Stomach smooth muscle (tissue), 2 donors: ENCODE measurements around the gene TTC39A.

Source experiments
- H3K27ac ChIP-seq: one replicate; pipeline ENCODE4 v1.7.0; 2013; ENCODE audit warnings: mild to moderate bottlenecking, low read length, inconsistent platforms
- H3K27me3 ChIP-seq, 2 donors: one replicate each; pipeline ENCODE4 v1.7.0; 2013; ENCODE audit warnings: low read length in 2 of 2; ENCODE audit not compliant: insufficient read depth in 2 of 2, control insufficient read depth in 1 of 2
- H3K36me3 ChIP-seq, 2 donors: one replicate each; pipeline ENCODE4 v1.7.0; 2013; ENCODE audit warnings: low read length in 2 of 2; ENCODE audit not compliant: control insufficient read depth in 2 of 2, insufficient read depth in 2 of 2
- H3K4me1 ChIP-seq: one replicate; pipeline ENCODE4 v1.7.0; 2013; ENCODE audit warnings: low read length; ENCODE audit not compliant: control insufficient read depth, insufficient read depth
- H3K4me3 ChIP-seq, 2 donors: one replicate each; pipeline ENCODE4 v1.7.0; 2013; ENCODE audit warnings: low read length in 2 of 2
- H3K9ac ChIP-seq, 2 donors: one replicate each; pipeline ENCODE4 v1.7.0; 2013; ENCODE audit warnings: low read length in 2 of 2, mild to moderate bottlenecking in 1 of 2
- H3K9me3 ChIP-seq, 2 donors: one replicate each; pipeline ENCODE4 v1.7.0; 2013; ENCODE audit warnings: low read length in 2 of 2; ENCODE audit not compliant: control insufficient read depth in 2 of 2
- donor health status: healthy.
- donor health status: Pancreatic carcinoma.

The TTC39A gene

GRCh38 chr1:51296383-51297357, 33.7 kb downstream of the TTC39A start:
- H3K4me1 ChIP-seq, result peaks cover 6% of the 10 kb centered on the region
- H3K4me3 ChIP-seq, result peak overlapping the region; percentile 43 to 76
- no peak overlapping the region for H3K27ac ChIP-seq

GRCh38 chr1:51295926-51296325, 34.4 kb downstream of the TTC39A start:
- no peaks in the 10 kb centered on the region for H3K36me3 ChIP-seq
- H3K4me1 ChIP-seq, result peaks cover 6% of the 10 kb centered on the region
- H3K9ac ChIP-seq, result no peak overlapping the region
- no peaks in the 10 kb centered on the region for H3K9me3 ChIP-seq
- no peak overlapping the region for H3K27ac ChIP-seq
- H3K27me3 ChIP-seq, result no peaks in the 10 kb centered on the region
- no peak overlapping the region for H3K4me3 ChIP-seq

More at GRCh38 chr1:51296383-51297357, 33.7 kb downstream of the TTC39A start:
- no peaks in the 10 kb centered on the region for H3K36me3 ChIP-seq
- H3K9ac ChIP-seq, result peak overlapping the region; percentile 29 to 30
- H3K9me3 ChIP-seq, result no peaks in the 10 kb centered on the region
- peaks cover 0 to 2% of the 10 kb centered on the region in 2 donors for H3K27me3 ChIP-seq

- H3K4me3 ChIP-seq, result no peak overlapping the region
- H3K9me3 ChIP-seq, result no peaks in the 10 kb centered on the region
- H3K4me1 ChIP-seq, result peaks cover 6% of the 10 kb centered on the region
- no peak overlapping the region for H3K9ac ChIP-seq
- H3K27me3 ChIP-seq, result no peaks in the 10 kb centered on the region
- no peak overlapping the region for H3K27ac ChIP-seq
- peaks cover 0 to 2% of the 10 kb centered on the region in 2 donors for H3K36me3 ChIP-seq
These were observed 35.7 kb downstream of the TTC39A start for GRCh38 chr1:51294566-51295184.

GRCh38 chr1:51293898-51294515, 36.4 kb downstream of the TTC39A start:
- peaks cover 6% of the 10 kb centered on the region for H3K4me1 ChIP-seq

GRCh38 chr1:51290489-51290847, 39.9 kb downstream of the TTC39A start:
- Histone ChIP-seq H3K36me3 (peaks cover 0 to 7% of the 10 kb centered on the region in 2 donors), H3K4me1 (no peaks in the 10 kb centered on the region), H3K4me3 (no peak overlapping the region), H3K27me3 (no peaks in the 10 kb centered on the region), H3K27ac (no peak overlapping the region), H3K9me3 (no peaks in the 10 kb centered on the region), H3K9ac (no peak overlapping the region)

More at GRCh38 chr1:51293898-51294515, 36.4 kb downstream of the TTC39A start:
- Histone ChIP-seq H3K36me3 (peaks cover 0 to 3% of the 10 kb centered on the region in 2 donors), H3K27ac (no peak overlapping the region), H3K9me3 (no peaks in the 10 kb centered on the region), H3K27me3 (no peaks in the 10 kb centered on the region), H3K4me3 (no peak overlapping the region), H3K9ac (no peak overlapping the region)

- no peak overlapping the region for H3K9ac ChIP-seq
- no peaks in the 10 kb centered on the region for H3K4me1 ChIP-seq
- no peaks in the 10 kb centered on the region for H3K9me3 ChIP-seq
- H3K4me3 ChIP-seq, result no peak overlapping the region
- no peak overlapping the region for H3K27ac ChIP-seq
- H3K27me3 ChIP-seq, result no peaks in the 10 kb centered on the region
- peaks cover 0 to 7% of the 10 kb centered on the region in 2 donors for H3K36me3 ChIP-seq
These were observed 40.5 kb downstream of the TTC39A start for GRCh38 chr1:51289676-51290488.

- Histone ChIP-seq H3K4me3 (no peak overlapping the region), H3K27ac (no peak overlapping the region), H3K36me3 (peaks cover 0 to 7% of the 10 kb centered on the region in 2 donors), H3K9me3 (no peaks in the 10 kb centered on the region), H3K27me3 (no peaks in the 10 kb centered on the region), H3K4me1 (no peaks in the 10 kb centered on the region), H3K9ac (no peak overlapping the region)
These were observed 41.8 kb downstream of the TTC39A start for GRCh38 chr1:51288578-51288977.

GRCh38 chr1:51287966-51288365, 42.4 kb downstream of the TTC39A start:
- Histone ChIP-seq H3K9ac (no peak overlapping the region), H3K4me1 (no peaks in the 10 kb centered on the region), H3K4me3 (no peak overlapping the region), H3K27ac (no peak overlapping the region), H3K27me3 (no peaks in the 10 kb centered on the region), H3K36me3 (peaks cover 0 to 7% of the 10 kb centered on the region in 2 donors), H3K9me3 (no peaks in the 10 kb centered on the region)

GRCh38 chr1:51285055-51285454, 45.3 kb downstream of the TTC39A start:
- Histone ChIP-seq H3K36me3 (peaks cover 0 to 6% of the 10 kb centered on the region in 2 donors), H3K4me1 (no peaks in the 10 kb centered on the region), H3K27me3 (no peaks in the 10 kb centered on the region), H3K27ac (no peak overlapping the region), H3K4me3 (no peak overlapping the region), H3K9ac (no peak overlapping the region), H3K9me3 (no peaks in the 10 kb centered on the region)

GRCh38 chr1:51284487-51284954, 45.8 kb downstream of the TTC39A start:
- H3K9me3 ChIP-seq, result no peaks in the 10 kb centered on the region
- H3K27me3 ChIP-seq, result no peaks in the 10 kb centered on the region
- H3K4me3 ChIP-seq, result no peak overlapping the region
- no peak overlapping the region for H3K27ac ChIP-seq
- no peak overlapping the region for H3K9ac ChIP-seq
- H3K4me1 ChIP-seq, result no peaks in the 10 kb centered on the region
- peaks cover 0 to 5% of the 10 kb centered on the region in 2 donors for H3K36me3 ChIP-seq
